H9 (cell line): Measurements from ENCODE around the gene IBA57. TPM values are rescaled to one million over a fixed set of nuclear protein-coding genes. Genes with fewer than 3 reads are reported as not detected.

ENCODE experiments used
- DNase-seq: peaks from one replicate; pipeline ENCODE4 v3.0.0-alpha.2; 2017
- H2AFZ ChIP-seq: one replicate; pipeline ENCODE4 v1.6.1; 2013; ENCODE audit warnings: mild to moderate bottlenecking, low read length, control low read depth, moderate library complexity
- H2AK5ac ChIP-seq: 2 replicates; pipeline ENCODE4 v1.6.1; 2013; ENCODE audit warnings: low read length, control low read depth, mixed read lengths; ENCODE audit not compliant: insufficient read length
- H2BK120ac ChIP-seq: one replicate; pipeline ENCODE4 v1.6.1; 2013; ENCODE audit warnings: low read depth, mild to moderate bottlenecking, low read length, control low read depth, inconsistent platforms; ENCODE audit not compliant: poor library complexity, severe bottlenecking
- H2BK12ac ChIP-seq: 2 replicates; pipeline ENCODE4 v1.6.1; 2013; ENCODE audit warnings: low read length, control low read depth, mixed read lengths, low read depth; ENCODE audit not compliant: insufficient read length
- H2BK15ac ChIP-seq: 2 replicates; pipeline ENCODE4 v1.6.1; 2013; ENCODE audit warnings: low read depth, low read length, control low read depth
- H2BK20ac ChIP-seq: one replicate; pipeline ENCODE4 v1.6.1; 2013; ENCODE audit warnings: low read depth, mild to moderate bottlenecking, low read length, control low read depth, inconsistent platforms; ENCODE audit not compliant: poor library complexity, severe bottlenecking
- H2BK5ac ChIP-seq: 2 replicates; pipeline ENCODE4 v1.6.1; 2013; ENCODE audit warnings: low read length, control low read depth, mixed read lengths; ENCODE audit not compliant: insufficient read length
- H3K14ac ChIP-seq: 2 replicates; pipeline ENCODE4 v1.6.1; 2013; ENCODE audit warnings: low read length, control low read depth; ENCODE audit not compliant: insufficient read depth
- H3K18ac ChIP-seq: 2 replicates; pipeline ENCODE4 v1.6.1; 2013; ENCODE audit warnings: low read depth, mild to moderate bottlenecking, mixed read lengths, low read length, control low read depth; ENCODE audit not compliant: insufficient read length
- H3K23ac ChIP-seq: 2 replicates; pipeline ENCODE4 v1.6.1; 2013; ENCODE audit warnings: low read length, control low read depth, mixed read lengths, low read depth; ENCODE audit not compliant: insufficient read length
- H3K23me2 ChIP-seq: 2 replicates; pipeline ENCODE4 v1.6.1; 2013; ENCODE audit warnings: low read depth, mild to moderate bottlenecking, mixed read lengths, low read length, control low read depth; ENCODE audit not compliant: insufficient read length, poor library complexity, severe bottlenecking
- H3K27ac ChIP-seq: 2 replicates; pipeline ENCODE4 v1.5.1; 2013; ENCODE audit warnings: low read length, control low read depth, mixed read lengths, low read depth; ENCODE audit not compliant: insufficient read length
- H3K27me3 ChIP-seq: 2 replicates; pipeline ENCODE4 v1.6.1; 2013; ENCODE audit warnings: low read length, control low read depth, inconsistent platforms; ENCODE audit not compliant: insufficient read depth
- H3K4ac ChIP-seq: 2 replicates; pipeline ENCODE4 v1.6.1; 2013; ENCODE audit warnings: low read depth, mild to moderate bottlenecking, control low read depth, inconsistent platforms, low read length, moderate library complexity
- H3K4me1 ChIP-seq: 2 replicates; pipeline ENCODE4 v1.6.1; 2013; ENCODE audit warnings: low read length, control low read depth, inconsistent platforms; ENCODE audit not compliant: insufficient read depth
- H3K4me2 ChIP-seq: 2 replicates; pipeline ENCODE4 v1.6.1; 2013; ENCODE audit warnings: low read length, control low read depth, mixed read lengths; ENCODE audit not compliant: insufficient read length, insufficient read depth
- H3K56ac ChIP-seq: 2 replicates; pipeline ENCODE4 v1.6.1; 2013; ENCODE audit warnings: low read depth, mild to moderate bottlenecking, mixed read lengths, low read length, control low read depth; ENCODE audit not compliant: insufficient read length
- H3K79me1 ChIP-seq: 2 replicates; pipeline ENCODE4 v1.6.1; 2013; ENCODE audit warnings: low read depth, mild to moderate bottlenecking, moderate library complexity, low read length, control low read depth, inconsistent platforms; ENCODE audit not compliant: insufficient read depth, poor library complexity, severe bottlenecking
- H3K79me2 ChIP-seq: 2 replicates; pipeline ENCODE4 v1.6.1; 2013; ENCODE audit warnings: low read length, control low read depth, inconsistent platforms; ENCODE audit not compliant: insufficient read depth
- H3K9ac ChIP-seq: 2 replicates; pipeline ENCODE4 v1.6.1; 2013; ENCODE audit warnings: low read length, control low read depth, mixed read lengths; ENCODE audit not compliant: insufficient read length; ENCODE audit errors: extremely low read depth
- H3K9me3 ChIP-seq: one replicate; pipeline ENCODE4 v1.6.1; 2013; ENCODE audit warnings: low read depth, low read length, inconsistent platforms; ENCODE audit not compliant: control insufficient read depth
- H3T11ph ChIP-seq: one replicate; pipeline ENCODE4 v1.6.1; 2013; ENCODE audit warnings: mild to moderate bottlenecking, low read length, control low read depth, inconsistent platforms
- H4K20me1 ChIP-seq: one replicate; pipeline ENCODE4 v1.6.1; 2013; ENCODE audit not compliant: control insufficient read depth, insufficient read length, insufficient read depth
- H4K5ac ChIP-seq: 2 replicates; pipeline ENCODE4 v1.6.1; 2013; ENCODE audit warnings: low read depth, mild to moderate bottlenecking, mixed read lengths, low read length, control low read depth; ENCODE audit not compliant: insufficient read length
- H4K8ac ChIP-seq: replicated peaks from 2 replicates; pipeline ENCODE4 v1.6.1; 2013; ENCODE audit warnings: low read length, control low read depth, mixed read lengths, low read depth; ENCODE audit not compliant: insufficient read length
- H4K91ac ChIP-seq: 2 replicates; pipeline ENCODE4 v1.6.1; 2013; ENCODE audit warnings: low read depth, mild to moderate bottlenecking, moderate library complexity, mixed read lengths, low read length, control low read depth; ENCODE audit not compliant: insufficient read length
- H3K27ac Mint-ChIP-seq, 3 experiments: 2 replicates in 2 of 3; 3 replicates in 1 of 3; pipeline ENCODE4 v1.8.0; 2020 to 2021; ENCODE audit warnings: mixed read lengths in 3 of 3, mild to moderate bottlenecking in 1 of 3, moderate library complexity in 1 of 3
- H3K27me3 Mint-ChIP-seq: 2 replicates; pipeline ENCODE4 v1.8.0; 2021; ENCODE audit warnings: low read depth, mild to moderate bottlenecking, moderate library complexity, mixed read lengths
- H3K36me3 Mint-ChIP-seq, 3 experiments: 2 replicates in 2 of 3; 3 replicates in 1 of 3; pipeline ENCODE4 v1.8.0; 2020 to 2021; ENCODE audit warnings: low read depth in 3 of 3, mixed read lengths in 3 of 3; ENCODE audit not compliant: insufficient read depth in 1 of 3
- H3K4me1 Mint-ChIP-seq, 2 experiments: 2 replicates each; pipeline ENCODE4 v1.8.0; 2020; ENCODE audit warnings: mixed read lengths in 2 of 2
- H3K4me3 Mint-ChIP-seq, 2 experiments: 2 replicates in 1 of 2; 3 replicates in 1 of 2; pipeline ENCODE4 v1.8.0; 2020 to 2021; ENCODE audit warnings: mild to moderate bottlenecking in 2 of 2, mixed read lengths in 2 of 2, moderate library complexity in 1 of 2
- H3K9me3 Mint-ChIP-seq, 2 experiments: 2 replicates in 1 of 2; 3 replicates in 1 of 2; pipeline ENCODE4 v1.8.0; 2020; ENCODE audit warnings: mild to moderate bottlenecking in 2 of 2, mixed read lengths in 2 of 2, moderate library complexity in 1 of 2
- CTCF ChIP-seq: fragments of 200-600 bp; sonication (generic); conservative IDR thresholded peaks from 3 replicates; pipeline ENCODE4 v1.8.0; 2021; ENCODE audit warnings: antibody characterized with exemption, mild to moderate bottlenecking
- WGBS: extraction: QIAGEN DNeasy Blood & Tissue Kit; methylation state at CpG from one replicate; pipeline ENCODE4 v1.1.7; 2013; ENCODE audit warnings: missing lambda C conversion rate, low lambda C conversion rate, mixed read lengths; ENCODE audit not compliant: insufficient read length; ENCODE audit errors: extremely low coverage; 5-methylcytosine and 5-hydroxymethylcytosine counted together
- total RNA-seq: library from RNA; stranded (reverse); gene quantifications from 2 replicates; pipeline ENCODE4 v1.2.1, GENCODE V29; 2021

IBA57 gene
- total RNA-seq, 1 experiment from 2014 or later: 12.6 TPM

DNA sequence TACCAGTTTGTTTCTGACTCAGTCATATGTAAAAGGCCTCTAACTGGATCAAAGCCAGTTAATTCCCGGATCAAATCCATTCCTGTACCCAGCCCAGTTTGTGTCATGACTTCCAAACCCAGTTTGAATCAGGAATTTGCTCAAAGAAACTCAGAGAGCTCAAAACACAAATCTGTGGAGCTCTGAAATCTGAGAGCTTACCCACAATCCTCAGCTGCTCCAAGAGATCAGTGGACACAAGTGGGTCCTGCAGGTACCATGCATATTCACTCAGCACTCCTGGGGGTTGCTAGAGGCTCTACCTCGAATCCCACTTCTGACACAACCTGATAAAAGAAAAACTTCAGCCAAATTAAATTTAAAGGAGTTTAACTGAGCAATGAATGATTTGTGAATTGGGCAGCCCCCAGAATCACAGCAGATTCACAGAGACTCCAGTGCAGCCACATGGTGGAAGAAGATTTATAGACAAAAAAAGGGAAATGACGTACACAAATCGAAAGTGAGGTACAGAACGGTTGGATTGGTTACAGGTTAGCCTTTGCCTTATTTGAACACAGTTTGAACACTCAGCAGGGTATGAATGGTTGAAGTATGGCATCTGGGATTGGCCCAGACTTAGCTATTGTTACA is 44.6 kb upstream of the IBA57 start:
- Mint-ChIP-seq H3K36me3 (peaks cover 7 to 9% (median 7%) of the 10 kb centered on the region in 3 experiments; a peak in 6 of 7 replicates), H3K4me1 (0 out of 4 replicates have a peak, but pooled peaks cover 0 to 3% of the 10 kb centered on the region in 2 experiments), H3K9me3 (peaks cover 34 to 36% of the 10 kb centered on the region in 2 experiments), H3K27ac (no peak overlapping the region), H3K4me3 (no peak overlapping the region), H3K27me3 (peaks cover 45% of the 10 kb centered on the region)
- H3K4me1 ChIP-seq: no peaks in the 10 kb centered on the region
- H3K79me1 ChIP-seq: no peaks in the 10 kb centered on the region
- WGBS: no CpG with 5 or more reads among the region's 5 CpGs
- H3K27me3 ChIP-seq: peaks cover 2% of the 10 kb centered on the region; the same call in 1 of the 2 replicates
- no peak overlapping the region for H2BK120ac ChIP-seq
- no peak overlapping the region for H4K8ac ChIP-seq
- no peak overlapping the region for H2AFZ ChIP-seq
- no peak for TF ChIP-seq CTCF
- H3T11ph ChIP-seq: no peak overlapping the region
- H3K56ac ChIP-seq: no peak overlapping the region
- H3K27ac ChIP-seq: no peak overlapping the region
- no peak overlapping the region for H2BK5ac ChIP-seq
- no peak overlapping the region for H2BK15ac ChIP-seq
- no peak overlapping the region for H2BK12ac ChIP-seq
- no peak overlapping the region for H4K5ac ChIP-seq
- no peaks in the 10 kb centered on the region for H3K79me2 ChIP-seq
- H3K4me2 ChIP-seq: no peak overlapping the region
- no peak overlapping the region for H3K14ac ChIP-seq
- no peak overlapping the region for H3K4ac ChIP-seq
- no peak overlapping the region for H3K23ac ChIP-seq
- H2BK20ac ChIP-seq: no peak overlapping the region
- no peak overlapping the region for H3K9ac ChIP-seq
- no peak for DNase-seq
- no peaks in the 10 kb centered on the region for H4K20me1 ChIP-seq
- H3K9me3 ChIP-seq: no peaks in the 10 kb centered on the region
- no peak overlapping the region for H3K18ac ChIP-seq
- H4K91ac ChIP-seq: no peak overlapping the region
- H2AK5ac ChIP-seq: no peak overlapping the region
- H3K23me2 ChIP-seq: no peaks in the 10 kb centered on the region
